Immature natural killer cell (primary cell): ENCODE measurements around the gene GNG8. TPM values are rescaled to one million over a fixed set of nuclear protein-coding genes. Genes with fewer than 3 reads are reported as not detected.
A peak's percentile ranks its signal among the peaks of the same experiment; 100 is the strongest.

Experiments
- DNase-seq, 3 donors: peaks; one replicate each; pipeline ENCODE4 v3.0.0; 2022; ENCODE audit warnings: mixed read lengths in 1 of 3
- H3K27ac Mint-ChIP-seq, 6 donors: one replicate each; pipeline ENCODE4 v1.8.0; 2020; ENCODE audit warnings: mixed read lengths in 6 of 6, mild to moderate bottlenecking in 5 of 6, inconsistent platforms in 4 of 6, moderate library complexity in 3 of 6
- H3K27me3 Mint-ChIP-seq, 3 donors: one replicate each; pipeline ENCODE4 v1.8.0; 2020 to 2021; ENCODE audit warnings: low read depth in 3 of 3, mild to moderate bottlenecking in 3 of 3, mixed read lengths in 3 of 3, moderate library complexity in 3 of 3, inconsistent platforms in 1 of 3
- H3K36me3 Mint-ChIP-seq, 3 donors: one replicate each; pipeline ENCODE4 v1.8.0; 2020; ENCODE audit warnings: mixed read lengths in 3 of 3, inconsistent platforms in 2 of 3, mild to moderate bottlenecking in 2 of 3
- H3K4me1 Mint-ChIP-seq, 2 donors: one replicate each; pipeline ENCODE4 v1.8.0; 2020; ENCODE audit warnings: inconsistent platforms in 2 of 2, mild to moderate bottlenecking in 2 of 2, mixed read lengths in 2 of 2, moderate library complexity in 1 of 2
- H3K4me3 Mint-ChIP-seq, 5 donors: one replicate each; pipeline ENCODE4 v1.8.0; 2020; ENCODE audit warnings: mild to moderate bottlenecking in 5 of 5, mixed read lengths in 5 of 5, inconsistent platforms in 3 of 5, moderate library complexity in 3 of 5
- H3K9me3 Mint-ChIP-seq, 6 donors: one replicate each; pipeline ENCODE4 v1.8.0; 2020; ENCODE audit warnings: mild to moderate bottlenecking in 6 of 6, mixed read lengths in 6 of 6, inconsistent platforms in 4 of 6, moderate library complexity in 3 of 6
- polyA plus RNA-seq, 3 donors: library from polyadenylated mRNA; unstranded; fragments of 300-500 nt; fragmentation: Illumina TruSeq; gene quantifications; one replicate each; pipeline ENCODE4 v1.2.3, GENCODE V29; 2021

Gene GNG8
- polyA plus RNA-seq, result not detected

DNA sequence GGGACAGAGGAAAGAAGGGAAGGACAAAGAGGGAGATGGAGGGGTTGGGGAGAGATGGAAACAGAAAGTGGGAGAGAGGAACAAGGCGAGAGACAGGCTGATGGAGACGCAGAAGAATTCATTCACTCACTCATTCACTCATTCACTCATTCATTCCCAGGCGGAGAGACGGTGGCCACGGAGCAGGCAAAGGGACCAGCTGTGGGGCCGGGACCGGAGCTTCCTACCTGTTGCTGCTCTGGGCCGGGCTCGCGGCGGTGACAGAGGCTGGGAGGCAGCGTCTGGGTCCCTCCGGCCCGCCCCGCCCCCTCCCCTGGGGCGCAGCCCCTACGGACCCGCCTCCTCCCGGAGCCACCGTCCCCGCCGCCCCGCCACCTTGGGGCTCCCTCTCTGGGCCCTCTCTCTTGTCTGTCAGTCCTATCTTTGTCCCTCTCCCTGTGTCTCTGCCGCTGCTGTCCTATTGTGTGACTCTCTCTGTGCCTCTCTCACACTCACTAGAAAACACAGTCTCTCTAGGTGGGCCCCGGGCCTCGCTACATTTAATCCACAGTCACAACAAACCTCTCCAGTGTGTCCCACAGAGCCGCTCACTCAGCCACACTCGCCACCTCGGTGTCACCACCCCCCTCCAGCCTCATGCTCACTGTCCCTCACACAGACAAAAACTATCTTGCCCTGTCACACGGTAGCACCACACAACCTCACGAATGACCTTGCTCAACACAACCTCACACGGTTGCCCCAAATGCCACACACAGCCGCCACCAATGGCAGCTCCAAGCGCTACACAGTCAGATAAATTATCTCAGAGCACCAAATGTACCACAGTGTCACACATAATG, at the start of gene GNG8:
TSS of gene GNG8 (minus strand) at position 283 of the 842 bp plus-strand sequence. CDS start 1,520 bp downstream, outside the sequence.
- H3K36me3 Mint-ChIP-seq, result no peaks in the 10 kb centered on the region
- DNase-seq, result no peak
- peak within 1 kb of the TSS in 2 of 5 donors; percentile 42 to 44 for H3K4me3 Mint-ChIP-seq
- peaks cover 11 to 22% of the 10 kb centered on the region in 2 donors for H3K4me1 Mint-ChIP-seq
- H3K27me3 Mint-ChIP-seq, result peaks cover 2 to 24% (median 17%) of the 10 kb centered on the region in 3 donors
- H3K27ac Mint-ChIP-seq, result peak within 1 kb of the TSS in 1 of 6 donors; percentile 32
- no peaks in the 10 kb centered on the region for H3K9me3 Mint-ChIP-seq

DNA sequence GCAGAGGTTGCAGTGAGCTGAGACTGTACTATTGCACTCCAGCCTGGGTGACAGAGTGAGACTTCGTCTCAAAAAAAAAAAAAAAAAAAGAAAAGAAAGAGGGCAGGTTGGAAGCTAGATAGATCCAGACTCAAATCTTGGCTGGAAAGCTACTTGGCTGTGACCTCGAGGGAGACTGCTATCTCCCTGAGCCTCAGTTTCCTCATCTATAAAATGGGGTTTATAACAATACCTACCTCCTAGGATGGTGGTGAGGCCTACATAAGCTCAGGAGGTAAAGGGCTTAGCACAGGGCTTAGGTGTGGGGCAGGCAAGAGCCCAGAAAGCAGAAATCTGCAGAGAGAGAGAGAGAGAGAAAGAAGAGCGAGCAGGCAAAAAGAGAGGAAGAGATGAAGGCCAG, 49.2 kb upstream of the GNG8 start:
- peaks cover 0 to 3% (median 0%) of the 10 kb centered on the region in 3 donors for H3K27me3 Mint-ChIP-seq
- H3K4me1 Mint-ChIP-seq, result no peaks in the 10 kb centered on the region
- DNase-seq, result no peak
- H3K36me3 Mint-ChIP-seq, result peaks cover 2 to 24% (median 9%) of the 10 kb centered on the region in 3 donors
- H3K27ac Mint-ChIP-seq, result peak overlapping the region in 1 of 6 donors; percentile 76
- no peak overlapping the region for H3K4me3 Mint-ChIP-seq
- no peaks in the 10 kb centered on the region for H3K9me3 Mint-ChIP-seq

DNA sequence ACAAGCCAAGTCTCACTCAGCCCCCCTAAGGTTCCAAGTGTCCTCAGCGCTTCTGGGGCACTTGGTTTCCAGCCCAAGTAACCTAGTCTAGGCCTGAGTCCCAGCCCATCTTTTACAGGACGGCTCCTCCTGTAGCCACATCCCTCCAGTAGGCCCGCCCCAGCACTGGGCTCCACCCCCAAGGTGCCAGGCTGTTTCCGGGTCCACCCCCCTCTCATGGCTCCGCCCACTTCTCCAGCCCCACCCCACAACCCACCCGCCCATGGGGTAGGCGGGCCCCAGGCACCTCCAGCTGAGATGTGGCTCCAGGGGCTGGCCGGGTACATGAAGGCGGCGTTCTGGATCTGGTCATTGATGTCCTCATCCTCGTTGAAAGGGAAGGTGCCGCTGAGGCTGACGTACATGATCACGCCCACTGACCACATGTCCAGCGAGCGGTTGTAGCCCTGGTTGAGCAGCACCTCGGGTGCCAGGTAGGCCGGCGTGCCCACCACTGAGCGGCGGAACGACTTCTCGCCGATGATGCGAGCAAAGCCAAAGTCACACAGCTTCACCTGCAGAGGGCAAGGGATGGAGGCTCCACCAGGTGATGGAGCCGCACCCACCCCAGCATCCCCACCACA, 42.2 kb upstream of the GNG8 start:
- Mint-ChIP-seq H3K4me3 (no peak overlapping the region), H3K9me3 (no peaks in the 10 kb centered on the region), H3K27me3 (peaks cover 0 to 7% (median 4%) of the 10 kb centered on the region in 3 donors), H3K36me3 (peaks cover 3 to 37% (median 18%) of the 10 kb centered on the region in 3 donors), H3K27ac (peak overlapping the region in 4 of 6 donors; percentile 53 to 80 (median 66)), H3K4me1 (peaks cover 11 to 12% of the 10 kb centered on the region in 2 donors)
- peak; percentile 43 to 58 (median 51) for DNase-seq

DNA sequence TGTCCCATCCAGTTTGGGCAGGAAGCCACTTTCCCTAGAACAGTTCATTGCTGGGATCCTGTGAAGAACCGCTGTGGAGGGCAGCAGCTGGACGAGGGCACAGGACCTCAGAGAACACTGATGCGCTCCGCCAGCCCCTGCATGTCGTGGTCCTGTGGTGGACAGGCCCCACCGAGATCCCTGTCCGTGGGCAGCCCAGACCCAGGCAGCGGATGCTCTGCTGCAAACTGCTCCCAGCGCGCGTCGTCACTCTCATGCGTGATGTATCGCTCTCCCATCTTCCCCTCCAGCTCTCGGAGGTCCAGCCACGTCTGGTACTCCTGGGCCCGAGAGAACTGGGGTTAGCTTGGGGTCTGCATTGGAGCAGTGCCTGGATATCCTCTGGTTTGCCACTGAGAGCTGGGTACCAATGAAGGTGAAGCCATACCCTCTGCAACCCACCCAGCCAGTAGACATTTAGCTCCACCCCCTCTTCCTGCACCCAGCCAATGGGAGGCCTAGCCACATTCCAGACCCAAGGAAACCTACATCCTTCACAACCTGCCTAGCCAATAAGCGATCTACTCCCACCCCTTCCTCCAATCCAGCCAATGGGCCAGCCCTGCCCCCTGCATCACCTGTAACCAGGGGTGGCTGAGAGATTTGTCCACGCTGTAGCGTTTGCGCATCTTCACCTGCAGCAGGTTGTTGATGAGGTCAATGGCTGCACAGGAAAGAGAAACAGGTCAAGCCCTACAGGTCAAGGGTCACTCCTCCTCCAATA, 38.6 kb upstream of the GNG8 start:
- Mint-ChIP-seq H3K4me1 (peaks cover 9 to 11% of the 10 kb centered on the region in 2 donors), H3K9me3 (no peaks in the 10 kb centered on the region), H3K4me3 (no peak overlapping the region), H3K36me3 (peaks cover 3 to 33% (median 14%) of the 10 kb centered on the region in 3 donors), H3K27ac (peak overlapping the region in 3 of 6 donors; percentile 28 to 72 (median 57)), H3K27me3 (peaks cover 0 to 6% (median 2%) of the 10 kb centered on the region in 3 donors)
- no peak for DNase-seq

DNA sequence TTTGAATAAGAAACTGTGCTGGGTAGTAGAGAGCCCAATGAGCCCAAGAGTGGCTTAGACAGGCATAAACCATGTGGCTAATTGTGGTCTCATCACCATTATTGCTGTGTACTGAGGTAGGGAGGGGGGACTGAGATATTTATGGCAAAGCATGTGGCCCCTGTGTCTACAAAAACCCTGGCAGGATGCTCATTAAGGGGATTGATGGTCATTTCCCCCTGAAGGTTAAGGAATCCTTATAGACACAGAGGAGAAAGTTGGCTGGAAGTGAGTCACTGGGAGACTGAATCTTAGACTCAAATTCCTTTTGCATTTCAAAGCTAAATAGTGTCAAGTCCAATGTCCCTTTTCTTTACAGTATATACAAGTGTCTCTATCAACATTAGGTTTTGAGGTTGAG, 34.8 kb upstream of the GNG8 start:
- Mint-ChIP-seq H3K4me3 (no peak overlapping the region), H3K36me3 (peaks cover 0 to 22% (median 9%) of the 10 kb centered on the region in 3 donors), H3K27me3 (peaks cover 0 to 2% (median 0%) of the 10 kb centered on the region in 3 donors), H3K27ac (peak overlapping the region in 4 of 6 donors; percentile 7 to 67 (median 66)), H3K9me3 (no peaks in the 10 kb centered on the region), H3K4me1 (no peaks in the 10 kb centered on the region)
- no peak for DNase-seq

DNA sequence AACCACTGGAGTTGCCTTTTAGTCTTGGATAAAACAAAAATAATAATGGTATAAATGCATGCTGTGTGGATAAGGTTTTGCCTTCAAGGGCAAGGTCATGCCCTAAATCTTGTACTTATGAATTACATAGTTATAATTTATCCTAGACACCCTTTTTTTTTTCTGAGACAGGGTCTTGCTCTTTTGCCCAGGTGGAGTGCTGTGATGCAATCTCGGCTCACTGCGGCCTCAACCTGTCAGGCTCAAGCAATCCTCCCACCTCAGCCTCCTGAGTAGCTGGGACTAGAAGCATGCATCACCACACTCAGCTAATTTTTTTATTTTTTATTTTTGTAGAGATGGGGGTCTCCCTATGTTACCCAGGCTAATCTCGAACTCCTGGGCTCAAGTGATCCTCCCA, 32.7 kb upstream of the GNG8 start:
- H3K27me3 Mint-ChIP-seq, result peaks cover 0 to under 1% (median under 1%) of the 10 kb centered on the region in 3 donors
- H3K4me1 Mint-ChIP-seq, result no peaks in the 10 kb centered on the region
- H3K4me3 Mint-ChIP-seq, result no peak overlapping the region
- no peak for DNase-seq
- peaks cover 0 to 12% (median 0%) of the 10 kb centered on the region in 3 donors for H3K36me3 Mint-ChIP-seq
- H3K27ac Mint-ChIP-seq, result no peak overlapping the region
- no peaks in the 10 kb centered on the region for H3K9me3 Mint-ChIP-seq

DNA sequence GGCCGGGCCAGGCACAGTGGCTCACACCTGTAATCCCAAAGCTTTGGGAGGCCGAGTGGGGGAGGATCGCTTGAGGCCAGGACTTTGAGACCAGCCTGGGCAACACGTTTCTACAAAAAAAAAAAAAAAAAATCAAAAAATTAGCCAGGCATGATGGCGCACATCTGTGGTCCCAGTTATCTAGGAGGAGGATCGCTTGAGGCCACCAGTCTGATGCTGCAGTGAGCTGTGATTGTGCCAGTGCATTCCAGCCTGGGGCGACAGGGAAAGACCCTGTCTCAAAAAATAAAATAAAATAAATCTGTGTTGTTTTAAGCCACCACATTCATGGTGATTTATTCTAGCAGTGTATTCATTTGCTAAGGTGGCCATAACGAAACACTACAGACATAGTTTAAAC, 29.1 kb upstream of the GNG8 start:
- Mint-ChIP-seq H3K4me1 (peaks cover 14 to 15% of the 10 kb centered on the region in 2 donors), H3K4me3 (no peak overlapping the region), H3K36me3 (no peaks in the 10 kb centered on the region), H3K9me3 (no peaks in the 10 kb centered on the region), H3K27ac (no peak overlapping the region), H3K27me3 (peaks cover 7 to 11% (median 10%) of the 10 kb centered on the region in 3 donors)
- DNase-seq, result no peak

DNA sequence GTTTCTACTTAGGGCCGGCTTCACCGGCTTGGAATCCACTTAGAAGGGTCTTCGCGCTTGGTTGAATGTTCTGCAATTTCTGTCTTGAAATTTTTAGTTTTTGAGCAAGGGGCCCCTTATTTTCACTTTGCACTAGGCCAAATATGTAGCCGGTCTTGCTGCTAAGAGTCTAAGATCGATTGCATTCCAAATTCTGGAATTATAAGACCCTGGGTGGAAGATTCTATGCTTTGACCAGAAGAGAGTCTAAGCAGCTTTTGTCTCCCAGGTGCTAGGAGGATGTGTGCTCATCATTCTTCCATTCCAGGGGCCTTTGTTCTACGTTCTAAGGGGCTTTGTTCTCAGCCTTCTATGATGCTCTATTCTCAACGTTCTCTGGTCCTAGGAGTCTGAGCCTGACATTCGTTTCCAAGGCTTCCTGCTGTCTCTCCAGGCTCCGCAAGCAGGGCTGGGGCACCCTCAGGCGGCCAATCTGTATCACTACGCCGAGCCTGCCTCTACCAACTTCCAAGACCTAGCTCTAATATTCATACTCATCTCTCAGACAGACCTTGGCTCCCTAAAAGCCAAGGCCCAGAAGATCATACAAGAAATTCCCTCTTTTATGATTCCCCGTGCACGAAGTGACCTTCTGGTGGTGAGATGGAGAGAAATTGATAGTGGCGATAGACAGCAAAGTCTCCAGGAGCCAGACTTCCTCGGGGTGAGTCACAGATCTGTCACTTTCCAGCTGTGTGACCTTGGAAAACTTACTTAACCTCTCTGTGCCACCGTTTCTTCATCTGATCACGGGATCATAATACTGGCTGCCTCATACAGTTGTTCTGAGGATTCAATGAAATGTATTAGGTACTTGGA, 26.0 kb upstream of the GNG8 start:
- Mint-ChIP-seq H3K27ac (peak overlapping the region; percentile 83 to 90 (median 86)), H3K4me3 (peak overlapping the region; percentile 80 to 88 (median 84)), H3K36me3 (no peaks in the 10 kb centered on the region), H3K4me1 (peaks cover 19 to 21% of the 10 kb centered on the region in 2 donors), H3K9me3 (no peaks in the 10 kb centered on the region), H3K27me3 (peaks cover 14 to 20% (median 19%) of the 10 kb centered on the region in 3 donors)
- DNase-seq, result peak; percentile 53 to 63 (median 59)

DNA sequence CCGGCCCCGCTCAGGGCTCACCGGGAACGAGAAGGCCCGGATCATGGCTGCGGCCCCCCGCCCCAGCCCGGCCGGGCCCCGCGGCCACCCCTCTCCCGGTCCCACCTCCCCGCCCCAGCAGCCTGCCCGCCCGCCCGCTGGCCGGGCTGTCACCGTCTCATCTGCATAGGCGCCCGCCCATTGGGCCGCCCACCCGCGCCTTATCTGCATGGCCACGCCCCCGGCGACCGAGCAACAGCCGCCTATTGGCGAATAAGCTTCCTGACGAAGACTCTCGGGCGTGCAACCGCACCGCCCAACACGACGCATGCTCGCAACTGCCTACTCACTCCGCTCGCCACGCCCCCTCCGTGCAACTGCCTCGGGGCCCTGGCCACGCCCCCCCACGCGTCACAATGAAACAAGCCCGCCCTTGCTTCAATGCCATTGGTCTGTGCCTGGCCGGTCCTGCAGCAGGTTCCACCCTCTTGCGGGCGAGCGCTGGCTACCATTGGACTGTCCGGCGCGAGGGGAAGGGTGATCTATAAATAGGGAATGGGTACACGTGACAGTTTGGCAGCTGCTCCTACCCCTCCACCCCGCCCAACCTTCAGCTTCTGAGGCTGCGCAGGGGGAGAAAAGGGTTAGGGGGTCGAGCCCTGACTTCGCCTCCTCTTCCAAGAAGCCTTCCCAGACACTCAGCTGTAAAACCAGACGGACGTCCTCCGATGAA, 25.2 kb upstream of the GNG8 start, which contains the start of gene DACT3:
TSS of gene DACT3 (minus strand) at position 163 of the 712 bp plus-strand sequence. CDS start at position 45, 118 bp downstream.
- peak within 1 kb of the TSS; percentile 83 to 90 (median 86) for H3K27ac Mint-ChIP-seq
- H3K36me3 Mint-ChIP-seq, result no peaks in the 10 kb centered on the region
- H3K4me3 Mint-ChIP-seq, result peak within 1 kb of the TSS; percentile 80 to 93 (median 84)
- H3K4me1 Mint-ChIP-seq, result peaks cover 19 to 21% of the 10 kb centered on the region in 2 donors
- no peaks in the 10 kb centered on the region for H3K9me3 Mint-ChIP-seq
- DNase-seq, result peak; percentile 100
- peaks cover 14 to 24% (median 20%) of the 10 kb centered on the region in 3 donors for H3K27me3 Mint-ChIP-seq

DNA sequence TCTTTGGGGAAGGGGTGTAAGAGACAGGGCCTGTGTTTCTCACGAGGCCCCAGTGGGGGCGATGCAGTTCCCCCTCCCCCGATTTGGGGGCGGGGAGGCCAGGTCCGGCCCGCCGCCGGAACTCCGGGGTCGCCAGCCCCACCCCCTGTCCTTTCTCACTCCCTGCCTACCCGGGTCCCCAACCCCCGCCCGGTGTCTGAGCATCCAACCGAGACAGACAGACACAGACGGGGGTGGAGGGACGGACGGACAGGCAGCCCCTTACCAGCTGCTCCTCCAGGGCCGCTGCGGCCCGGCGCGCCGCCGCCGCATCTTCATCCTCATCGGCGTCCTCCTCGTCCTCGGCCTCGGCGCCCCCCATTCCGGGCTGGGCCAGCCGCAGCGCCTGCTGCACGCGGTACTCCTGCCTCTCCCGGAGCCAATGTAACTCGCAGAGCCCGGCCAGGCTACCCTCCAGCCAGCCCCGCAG, 24.6 kb upstream of the GNG8 start:
- DNase-seq, result no peak
- Mint-ChIP-seq H3K27ac (no peak overlapping the region), H3K4me3 (peak overlapping the region in 4 of 5 donors; percentile 74 to 93 (median 82)), H3K36me3 (no peaks in the 10 kb centered on the region), H3K4me1 (peaks cover 19 to 21% of the 10 kb centered on the region in 2 donors), H3K9me3 (no peaks in the 10 kb centered on the region), H3K27me3 (peaks cover 14 to 24% (median 22%) of the 10 kb centered on the region in 3 donors)

DNA sequence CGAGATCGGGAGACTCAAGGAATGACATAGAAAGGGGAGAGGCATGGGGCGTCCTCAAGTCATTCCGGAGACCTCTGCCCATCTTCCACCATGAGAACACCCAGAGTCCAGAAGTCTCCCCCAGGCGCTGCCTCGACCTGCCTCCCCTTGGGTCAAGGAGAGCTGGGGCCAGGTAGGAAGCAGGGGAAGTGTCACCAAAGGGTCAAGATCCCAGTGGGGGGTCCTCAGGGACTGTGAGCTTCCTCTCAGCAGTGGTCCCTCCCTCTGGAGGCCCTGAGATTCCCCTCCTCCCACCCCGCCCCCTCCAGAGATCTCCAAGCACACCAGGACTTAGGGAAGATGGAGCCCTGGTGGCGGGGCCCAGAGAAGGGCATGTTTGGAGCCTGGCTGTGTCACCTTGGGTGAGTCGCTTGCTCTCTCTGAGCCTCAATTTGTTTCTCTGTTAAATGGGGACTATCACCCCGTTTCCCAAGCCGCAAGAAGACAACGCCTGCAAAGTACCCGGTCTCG, 24.1 kb upstream of the GNG8 start:
- no peaks in the 10 kb centered on the region for H3K36me3 Mint-ChIP-seq
- peaks cover 0 to 2% (median 0%) of the 10 kb centered on the region in 6 donors for H3K9me3 Mint-ChIP-seq
- H3K27ac Mint-ChIP-seq, result peak overlapping the region in 3 of 6 donors; percentile 62 to 88 (median 84)
- peaks cover 14 to 25% (median 22%) of the 10 kb centered on the region in 3 donors for H3K27me3 Mint-ChIP-seq
- DNase-seq, result no peak
- H3K4me1 Mint-ChIP-seq, result peaks cover 19 to 21% of the 10 kb centered on the region in 2 donors
- peak overlapping the region; percentile 61 to 93 (median 70) for H3K4me3 Mint-ChIP-seq
